Muscle layer of duodenum (tissue), 2 donors: ENCODE data around the gene CDK12.

Experiments used
- H3K27ac ChIP-seq: one replicate; pipeline ENCODE4 v1.7.0; 2013; ENCODE audit warnings: mild to moderate bottlenecking, low read length
- H3K27me3 ChIP-seq: one replicate; pipeline ENCODE4 v1.7.0; 2013; ENCODE audit warnings: low read depth, mild to moderate bottlenecking, control low read depth, low read length
- H3K36me3 ChIP-seq, 2 donors: one replicate each; pipeline ENCODE4 v1.7.0; 2013; ENCODE audit warnings: low read length in 2 of 2, control low read depth in 1 of 2, mild to moderate bottlenecking in 1 of 2; ENCODE audit not compliant: insufficient read depth in 2 of 2, control insufficient read depth in 1 of 2
- H3K4me1 ChIP-seq, 2 donors: one replicate each; pipeline ENCODE4 v1.7.0; 2013; ENCODE audit warnings: low read length in 2 of 2, mild to moderate bottlenecking in 2 of 2, control low read depth in 1 of 2, moderate library complexity in 1 of 2; ENCODE audit not compliant: insufficient read depth in 2 of 2, control insufficient read depth in 1 of 2
- H3K4me3 ChIP-seq, 2 donors: one replicate each; pipeline ENCODE4 v1.7.0; 2013; ENCODE audit warnings: low read length in 2 of 2, low read depth in 1 of 2, mild to moderate bottlenecking in 1 of 2
- H3K9me3 ChIP-seq, 2 donors: one replicate each; pipeline ENCODE4 v1.7.0; 2013; ENCODE audit warnings: low read length in 2 of 2, control low read depth in 1 of 2, mild to moderate bottlenecking in 1 of 2; ENCODE audit not compliant: control insufficient read depth in 1 of 2
- donor health status: healthy.

The CDK12 gene

DNA sequence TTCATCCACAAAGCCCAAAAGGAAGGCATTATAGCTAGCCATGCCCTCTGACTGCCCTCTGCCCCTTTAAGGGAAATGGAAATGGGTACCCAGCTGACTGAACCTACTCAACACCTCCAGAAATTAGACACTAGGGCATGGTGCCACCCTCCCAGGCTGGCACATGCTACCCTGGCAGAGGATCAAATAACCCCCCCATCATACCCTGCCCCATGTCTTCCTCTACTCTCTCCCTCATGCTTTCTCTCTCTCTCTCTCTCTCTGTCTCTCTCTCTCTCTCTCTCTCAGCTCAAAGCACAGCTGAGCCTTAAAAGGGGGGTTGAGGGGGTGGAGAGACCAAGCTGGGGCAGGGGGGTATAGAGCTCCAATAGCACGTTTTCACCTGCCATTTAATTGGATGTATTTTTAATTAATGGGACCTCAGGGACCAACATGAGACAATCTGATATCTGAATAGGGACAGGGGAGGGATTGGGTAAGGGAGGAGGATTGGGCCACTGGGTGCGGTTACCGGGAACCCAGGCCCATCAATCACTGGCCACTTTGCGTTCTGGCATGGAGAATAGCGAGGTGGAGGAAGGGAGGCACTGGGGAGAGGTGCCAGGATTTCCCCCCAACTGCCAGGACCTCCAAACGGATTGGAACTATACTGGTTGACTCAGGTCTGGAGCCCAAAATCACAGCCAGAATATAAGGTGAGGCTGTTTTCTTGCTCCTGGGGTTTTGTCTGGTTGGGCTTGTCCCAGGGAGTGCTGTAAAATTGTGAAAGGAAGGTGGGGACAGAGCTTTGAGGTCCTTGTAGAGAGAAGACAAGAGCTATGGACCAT is 88.7 kb downstream of the CDK12 start:
- Histone ChIP-seq H3K27ac (no peak overlapping the region), H3K9me3 (no peaks in the 10 kb centered on the region), H3K36me3 (peaks cover 33 to 70% of the 10 kb centered on the region in 2 donors), H3K27me3 (no peaks in the 10 kb centered on the region), H3K4me3 (no peak overlapping the region), H3K4me1 (peaks cover 4 to 12% of the 10 kb centered on the region in 2 donors)

DNA sequence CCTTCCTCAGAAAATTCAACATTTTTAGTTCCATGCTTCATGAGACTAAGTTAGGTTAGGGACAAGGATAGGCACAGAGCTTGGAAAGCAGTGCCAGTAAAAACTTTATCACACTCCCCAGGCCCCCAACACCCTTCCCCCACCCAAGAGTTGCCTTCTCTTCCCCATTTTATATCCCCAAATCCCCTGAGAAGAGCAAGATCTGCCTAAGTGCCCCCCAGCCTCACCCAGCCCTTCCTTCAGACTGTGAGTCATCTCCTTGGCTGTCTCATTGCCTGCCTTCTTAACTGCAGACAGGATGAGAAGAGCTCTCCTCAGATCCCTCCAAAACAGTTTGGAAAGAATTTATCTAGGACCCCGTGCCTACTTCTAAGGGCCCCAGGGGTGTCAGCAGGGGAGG is 90.6 kb downstream of the CDK12 start:
- no peak overlapping the region for H3K27ac ChIP-seq
- H3K9me3 ChIP-seq, result no peaks in the 10 kb centered on the region
- no peak overlapping the region for H3K4me3 ChIP-seq
- peaks cover 38 to 77% of the 10 kb centered on the region in 2 donors for H3K36me3 ChIP-seq
- H3K27me3 ChIP-seq, result no peaks in the 10 kb centered on the region
- peaks cover 4 to 12% of the 10 kb centered on the region in 2 donors for H3K4me1 ChIP-seq

DNA sequence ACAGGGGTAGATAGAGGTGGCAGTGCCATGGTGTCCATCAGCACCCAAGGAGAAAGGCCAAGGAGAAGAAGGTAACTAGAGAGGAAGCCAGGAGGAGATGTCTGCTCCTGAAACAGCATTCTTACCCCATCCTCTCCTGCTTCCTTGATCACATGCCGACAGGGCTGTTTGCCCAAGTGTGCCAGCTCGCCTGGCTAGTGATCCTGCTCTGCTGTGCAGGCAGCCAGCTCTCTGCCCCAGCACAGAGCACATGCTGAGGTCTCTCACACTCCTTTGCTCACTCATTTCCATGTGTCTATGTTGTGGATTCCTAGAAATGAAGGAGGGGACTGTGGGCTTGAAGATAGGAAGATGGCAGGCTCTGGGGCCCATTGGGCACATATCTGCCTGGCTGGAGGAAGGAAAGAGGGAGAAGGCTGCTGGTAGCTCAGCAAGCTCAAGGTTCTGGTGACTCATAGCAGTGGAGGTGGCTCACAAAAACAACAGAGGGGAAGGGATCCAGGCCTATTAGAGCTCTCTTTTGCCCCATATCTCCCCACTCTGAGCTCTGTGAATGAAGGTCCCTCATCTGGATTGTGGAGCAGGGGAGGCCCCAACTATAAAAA is 92.2 kb downstream of the CDK12 start:
- H3K4me3 ChIP-seq, result no peak overlapping the region
- no peak overlapping the region for H3K27ac ChIP-seq
- H3K36me3 ChIP-seq, result peaks cover 51 to 83% of the 10 kb centered on the region in 2 donors

DNA sequence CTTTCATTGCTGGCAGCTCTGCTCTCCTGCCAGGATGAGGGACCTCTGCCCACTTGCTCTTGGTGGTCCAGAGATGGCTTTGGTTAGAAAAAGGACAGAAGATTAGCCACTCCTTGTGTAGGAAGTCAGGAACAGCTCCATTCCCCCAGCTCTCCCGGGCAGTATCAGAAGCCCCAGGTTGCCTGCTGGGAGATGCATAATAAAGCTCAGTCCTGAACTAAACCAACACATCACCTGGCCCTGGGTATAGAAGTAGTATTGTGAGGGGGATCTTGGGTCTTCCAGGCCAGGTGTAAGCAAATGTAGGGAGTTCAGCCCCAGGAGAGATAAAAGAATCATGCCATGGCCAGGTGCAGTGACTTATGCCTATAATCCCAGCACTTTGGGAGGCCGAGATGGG is 94.1 kb downstream of the CDK12 start:
- peaks cover 57 to 72% of the 10 kb centered on the region in 2 donors for H3K36me3 ChIP-seq
- H3K4me1 ChIP-seq, result peaks cover 0 to 4% of the 10 kb centered on the region in 2 donors

More for the DNA sequence above, 92.2 kb downstream of the CDK12 start:
- H3K9me3 ChIP-seq, result no peaks in the 10 kb centered on the region
- H3K4me1 ChIP-seq, result peaks cover 4 to 7% of the 10 kb centered on the region in 2 donors
- H3K27me3 ChIP-seq, result no peaks in the 10 kb centered on the region

DNA sequence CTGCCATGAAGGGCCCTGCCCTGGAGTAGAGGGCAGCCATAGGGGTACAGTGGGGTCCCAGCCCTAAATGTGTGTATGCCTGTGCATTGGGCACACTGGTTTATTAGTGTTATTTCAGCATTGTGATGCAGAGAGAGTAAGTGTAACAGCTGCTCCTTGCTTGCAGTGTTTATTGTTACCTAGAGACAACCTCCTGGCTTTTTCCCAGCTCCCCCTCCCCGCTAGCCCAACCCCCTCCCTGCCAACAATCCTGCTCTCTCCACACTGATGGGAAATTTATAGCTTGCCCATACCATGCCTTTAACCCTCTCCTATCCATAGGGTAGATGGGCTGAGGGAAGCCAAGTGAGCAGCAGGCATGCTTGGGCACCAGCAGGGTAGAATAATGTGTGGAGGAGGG is 95.1 kb downstream of the CDK12 start:
- Histone ChIP-seq H3K27me3 (no peaks in the 10 kb centered on the region), H3K27ac (no peak overlapping the region), H3K9me3 (no peaks in the 10 kb centered on the region), H3K4me1 (no peaks in the 10 kb centered on the region), H3K36me3 (peaks cover 55 to 70% of the 10 kb centered on the region in 2 donors), H3K4me3 (no peak overlapping the region)

More for the DNA sequence above, 94.1 kb downstream of the CDK12 start:
- no peaks in the 10 kb centered on the region for H3K9me3 ChIP-seq
- H3K4me3 ChIP-seq, result no peak overlapping the region
- no peaks in the 10 kb centered on the region for H3K27me3 ChIP-seq
- no peak overlapping the region for H3K27ac ChIP-seq

DNA sequence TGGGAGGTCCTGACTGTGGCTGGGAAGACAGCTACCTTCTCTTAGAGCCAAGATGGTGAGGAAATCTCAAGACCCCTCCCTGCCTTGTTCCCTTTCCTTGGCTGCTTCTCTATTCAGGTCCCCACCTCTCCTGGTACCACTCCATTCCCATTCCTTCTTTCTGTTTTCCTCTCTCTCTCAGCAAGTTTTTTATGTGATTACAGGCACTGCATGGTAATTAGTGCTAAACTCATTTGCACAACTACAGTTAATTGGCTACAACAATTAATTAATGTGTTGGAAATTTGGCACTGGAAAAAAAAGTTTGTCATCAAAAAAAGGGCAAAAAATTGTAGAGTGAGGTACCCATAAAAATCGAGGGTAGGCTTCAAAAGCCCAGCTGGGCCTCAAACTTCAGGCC is 101.1 kb downstream of the CDK12 start:
- H3K27me3 ChIP-seq, result no peaks in the 10 kb centered on the region
- no peak overlapping the region for H3K27ac ChIP-seq
- H3K36me3 ChIP-seq, result peaks cover 29 to 48% of the 10 kb centered on the region in 2 donors
- H3K9me3 ChIP-seq, result no peaks in the 10 kb centered on the region
- no peak overlapping the region for H3K4me3 ChIP-seq
- H3K4me1 ChIP-seq, result no peaks in the 10 kb centered on the region

DNA sequence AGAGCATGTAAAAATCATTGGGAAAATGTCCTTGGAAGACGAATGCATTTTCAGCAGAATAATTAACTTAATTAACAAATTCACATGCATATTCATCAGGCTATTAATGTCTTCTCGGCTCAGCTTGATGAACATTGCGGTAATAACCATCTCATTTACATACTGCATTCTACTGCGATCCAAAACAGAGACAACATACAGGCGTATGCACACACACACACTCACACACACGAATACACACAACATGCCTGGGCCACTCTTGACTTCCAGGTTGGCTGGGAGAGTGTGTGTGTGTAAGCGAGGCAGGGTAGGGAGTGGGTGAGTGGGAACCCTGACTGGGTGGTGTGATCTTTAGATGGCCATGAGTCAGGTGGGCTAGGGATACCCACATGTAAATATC is 101.7 kb downstream of the CDK12 start:
- no peaks in the 10 kb centered on the region for H3K9me3 ChIP-seq
- no peaks in the 10 kb centered on the region for H3K27me3 ChIP-seq
- peaks cover 23 to 47% of the 10 kb centered on the region in 2 donors for H3K36me3 ChIP-seq
- no peak overlapping the region for H3K4me3 ChIP-seq
- H3K27ac ChIP-seq, result no peak overlapping the region
- H3K4me1 ChIP-seq, result no peaks in the 10 kb centered on the region

DNA sequence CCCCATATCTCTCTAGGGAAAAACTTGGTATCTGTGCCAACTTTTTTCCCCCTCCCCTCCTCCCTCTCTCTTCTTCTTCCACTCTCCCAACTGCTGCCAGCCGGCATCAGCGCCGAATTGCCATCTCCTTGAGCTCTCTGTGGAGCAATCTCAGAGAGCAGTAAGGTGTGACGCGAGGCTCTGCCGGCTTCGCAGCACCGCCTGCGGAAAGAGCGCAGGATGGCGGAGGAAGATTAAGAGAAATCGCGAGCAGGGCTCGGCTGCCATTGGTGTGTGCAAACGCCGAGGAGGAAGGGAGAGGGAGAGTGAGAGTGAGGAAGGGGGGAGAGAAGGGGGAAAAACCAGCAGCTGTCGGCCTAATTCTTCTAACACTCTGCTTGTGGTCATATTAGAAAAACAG is 102.2 kb downstream of the CDK12 start:
- H3K4me1 ChIP-seq, result no peaks in the 10 kb centered on the region
- H3K4me3 ChIP-seq, result no peak overlapping the region
- H3K27ac ChIP-seq, result no peak overlapping the region
- H3K9me3 ChIP-seq, result no peaks in the 10 kb centered on the region
- no peaks in the 10 kb centered on the region for H3K27me3 ChIP-seq
- peaks cover 19 to 48% of the 10 kb centered on the region in 2 donors for H3K36me3 ChIP-seq

DNA sequence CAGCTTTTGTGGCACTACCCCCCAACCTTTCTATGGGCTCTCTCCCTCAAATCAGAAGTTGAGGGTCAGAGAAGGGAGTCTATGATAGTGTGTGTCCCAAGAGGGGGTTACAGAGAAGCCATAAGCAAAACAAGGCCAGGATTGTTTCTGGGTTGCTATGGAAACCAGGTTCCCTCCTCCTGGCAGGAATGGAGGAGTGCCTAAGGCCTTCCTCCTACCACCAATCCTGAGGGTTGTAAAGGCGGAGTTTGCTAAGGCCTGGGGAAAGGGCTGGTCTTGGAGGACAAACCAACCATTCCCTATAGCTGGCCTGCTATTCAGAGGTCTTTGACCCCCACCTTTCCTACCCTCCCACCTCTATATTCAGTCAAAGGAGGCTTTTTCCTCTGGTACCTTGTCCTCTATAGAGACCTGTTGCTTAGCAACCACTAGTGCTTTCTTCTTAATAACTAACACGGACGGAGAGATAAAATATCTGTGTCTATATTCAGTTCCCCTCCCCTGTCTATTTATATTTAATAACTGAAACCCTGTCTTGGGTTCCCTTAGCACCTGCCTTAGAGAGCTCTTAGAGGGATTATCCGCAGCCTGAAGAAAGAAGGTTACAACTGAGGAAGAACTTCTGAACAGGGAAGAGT is 103.0 kb downstream of the CDK12 start:
- Histone ChIP-seq H3K27ac (no peak overlapping the region), H3K4me1 (no peaks in the 10 kb centered on the region), H3K27me3 (no peaks in the 10 kb centered on the region), H3K36me3 (peaks cover 15 to 56% of the 10 kb centered on the region in 2 donors), H3K4me3 (no peak overlapping the region), H3K9me3 (no peaks in the 10 kb centered on the region)

DNA sequence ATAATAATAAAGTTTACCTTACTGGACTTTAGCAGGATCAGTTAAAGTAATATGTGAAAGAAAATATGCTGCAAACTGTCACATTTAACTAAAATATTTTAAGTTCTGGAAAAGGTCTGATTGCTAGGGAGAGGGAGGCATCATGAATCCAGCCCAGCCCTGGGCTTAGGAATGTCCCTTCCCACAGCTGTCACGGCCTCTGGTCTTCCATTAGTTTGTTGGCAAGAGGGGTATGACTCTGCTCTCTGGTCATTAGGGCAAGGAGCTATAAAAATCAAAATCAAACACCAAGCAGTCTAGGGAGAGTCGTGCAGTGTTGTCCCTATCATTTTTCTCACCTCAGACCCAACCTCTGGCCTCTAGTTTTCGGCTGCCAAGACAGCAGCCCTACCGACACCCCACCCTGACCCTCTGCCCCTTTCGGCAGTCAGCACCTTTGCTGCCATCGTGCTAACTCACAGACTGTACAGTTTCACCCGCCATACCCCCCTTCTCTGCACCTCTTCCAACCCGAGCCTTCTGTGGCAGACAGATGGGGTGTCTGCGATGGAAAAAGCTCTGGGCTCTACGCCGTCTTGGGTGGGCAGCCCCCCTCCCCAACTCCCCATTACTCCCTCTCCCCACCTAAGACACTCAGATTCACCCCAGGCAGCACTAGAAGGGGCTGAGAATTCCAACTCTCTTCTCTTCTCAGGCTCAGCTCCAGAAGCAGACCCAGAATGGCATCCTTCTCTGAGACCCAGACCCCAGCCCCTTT is 105.0 kb downstream of the CDK12 start:
- no peak overlapping the region for H3K27ac ChIP-seq
- H3K36me3 ChIP-seq, result peaks cover 4 to 48% of the 10 kb centered on the region in 2 donors
- H3K9me3 ChIP-seq, result no peaks in the 10 kb centered on the region
- no peaks in the 10 kb centered on the region for H3K4me1 ChIP-seq
- no peak overlapping the region for H3K4me3 ChIP-seq
- no peaks in the 10 kb centered on the region for H3K27me3 ChIP-seq

DNA sequence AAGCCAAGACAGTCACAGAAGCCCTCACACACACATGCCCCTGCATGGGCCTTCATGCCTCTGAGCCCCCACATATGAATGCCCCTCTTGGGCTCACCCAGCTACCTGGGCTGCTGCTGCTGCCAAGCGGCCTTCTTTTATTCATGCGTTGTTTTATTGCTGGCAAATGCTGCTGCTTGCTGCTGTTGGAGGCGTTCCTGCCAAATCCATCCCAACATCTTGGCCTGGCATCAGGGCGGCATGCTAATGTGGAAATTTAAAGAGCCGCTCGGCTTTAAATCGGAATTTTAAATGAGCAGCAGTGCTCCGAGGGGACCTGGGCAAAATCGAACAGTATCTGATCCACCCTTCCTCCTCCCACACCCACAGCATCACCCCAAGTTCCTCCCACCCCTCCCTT is 107.4 kb downstream of the CDK12 start:
- H3K36me3 ChIP-seq, result peaks cover 4 to 43% of the 10 kb centered on the region in 2 donors

More for the DNA sequence above, 107.4 kb downstream of the CDK12 start:
- H3K9me3 ChIP-seq, result no peaks in the 10 kb centered on the region
- no peak overlapping the region for H3K4me3 ChIP-seq
- H3K27me3 ChIP-seq, result no peaks in the 10 kb centered on the region
- H3K27ac ChIP-seq, result no peak overlapping the region
- peaks cover 0 to 4% of the 10 kb centered on the region in 2 donors for H3K4me1 ChIP-seq
